IPS-NIHi11 (cell line): Measurements from ENCODE around the gene HCFC1.

Source experiments
- DNase-seq: peaks from one replicate; pipeline ENCODE4 v3.0.0; 2012; ENCODE audit warnings: mixed read lengths, low spot score

Gene HCFC1

DNA sequence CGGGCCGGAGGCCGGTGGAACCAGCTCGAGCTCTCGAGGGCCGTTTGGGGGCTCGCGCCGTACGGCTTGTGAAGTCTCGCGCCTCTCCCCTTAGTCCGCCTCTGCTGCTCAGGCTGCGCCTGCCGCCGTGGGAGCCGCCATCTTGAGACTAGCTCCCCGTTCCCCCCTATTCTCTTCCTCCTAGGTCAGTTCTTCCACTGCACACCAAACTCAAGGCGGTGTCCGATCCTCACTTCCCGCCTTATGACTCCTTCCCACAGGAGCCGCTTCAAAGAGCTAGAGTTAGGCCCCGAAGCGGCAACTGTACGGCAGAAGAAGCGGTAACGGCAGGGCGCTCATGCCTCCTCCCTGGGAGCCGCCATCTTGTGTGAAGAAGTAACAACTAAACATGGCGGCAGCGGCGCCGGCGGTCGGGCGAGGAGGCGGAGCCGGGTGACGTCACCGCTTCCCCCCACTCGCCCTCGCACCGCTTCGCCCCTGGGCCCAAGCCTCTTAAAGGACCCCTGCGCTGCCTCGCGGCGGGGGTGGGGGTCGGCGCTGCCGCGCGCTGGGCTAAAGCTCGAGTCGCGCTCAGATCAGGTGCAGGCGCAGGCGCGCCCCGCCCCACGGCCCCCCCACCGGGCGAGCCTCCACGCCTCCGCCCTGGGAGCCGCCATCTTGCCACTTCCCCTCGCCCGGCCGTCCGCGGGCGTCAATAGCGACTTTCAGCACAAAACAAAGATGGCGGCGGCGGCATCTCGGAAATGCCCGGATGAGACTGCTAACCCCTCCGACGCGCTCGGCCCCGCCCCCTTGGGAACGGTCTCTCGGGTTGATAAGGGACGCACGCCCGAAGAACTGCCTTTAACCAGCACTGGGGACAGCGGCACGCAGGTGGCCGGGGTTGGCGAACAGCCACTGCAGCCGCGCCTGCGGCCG, at the start of gene HCFC1:
TSS of gene HCFC1 (minus strand) at position 369 of the 918 bp plus-strand sequence. CDS start 978 bp downstream, outside the sequence.
- peak; percentile 58 for DNase-seq

DNA sequence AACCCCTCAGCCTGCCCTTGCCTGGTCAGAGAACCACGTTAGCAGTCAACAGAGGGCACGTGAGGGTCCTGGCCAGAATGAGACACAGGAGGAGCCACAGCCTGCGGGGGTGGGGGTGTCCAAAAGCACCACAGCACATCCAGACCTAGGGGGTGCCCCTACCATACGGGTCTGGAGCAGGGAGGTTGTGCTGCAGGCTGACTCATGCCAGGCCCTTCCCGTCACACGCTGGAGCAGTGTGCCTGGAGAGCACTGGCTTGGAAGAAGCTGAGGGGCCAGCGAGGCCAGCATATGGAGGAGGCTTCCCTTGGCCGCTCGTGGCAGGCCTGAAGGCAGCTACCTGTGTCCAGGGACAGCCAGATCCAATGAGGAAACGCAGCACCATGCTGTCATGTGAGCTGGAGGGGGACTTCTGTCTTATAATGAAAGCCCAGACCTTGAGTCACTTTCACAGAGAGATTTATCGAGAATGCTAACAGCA, 49.6 kb upstream of the HCFC1 start:
- DNase-seq = no peak

- no peak for DNase-seq
These were observed 49.0 kb upstream of the HCFC1 start for GRCh38 chrX:154020536-154021115.

GRCh38 chrX:154019633-154020528, 48.3 kb upstream of the HCFC1 start, which contains the start of gene IRAK1:
TSS of gene IRAK1 (minus strand) at chrX:154019902. CDS start at chrX:154019812, 90 bp downstream.
- DNase-seq = peak; percentile 78

DNA sequence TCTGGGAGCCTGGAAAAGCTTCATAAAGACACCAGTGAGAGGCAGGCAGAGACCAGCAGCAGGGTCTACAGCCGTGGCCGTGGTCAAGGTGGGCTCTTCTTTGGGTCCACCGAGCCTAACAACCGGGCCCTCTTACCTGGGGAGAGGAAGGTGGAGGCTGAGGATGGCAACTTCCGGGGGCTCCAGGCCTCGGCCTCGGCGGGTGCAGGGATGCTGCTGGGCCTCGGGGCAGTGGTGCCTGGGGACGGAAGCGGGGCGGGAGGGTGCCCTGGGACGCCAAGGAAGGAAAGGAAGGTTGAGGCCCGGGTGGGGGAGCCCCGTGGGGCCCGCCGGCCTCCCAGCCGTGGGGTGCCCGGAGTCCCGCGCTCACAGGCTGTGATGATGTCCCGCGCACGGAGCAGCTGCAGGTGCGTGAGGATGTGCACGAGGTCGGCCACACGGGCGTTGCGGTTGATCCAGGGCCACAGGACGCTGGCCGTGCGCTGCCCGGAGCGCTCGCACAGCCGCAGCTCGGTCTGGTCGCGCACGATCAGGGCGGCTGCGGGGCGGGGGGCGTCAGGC, 47.5 kb upstream of the HCFC1 start:
- no peak for DNase-seq

DNA sequence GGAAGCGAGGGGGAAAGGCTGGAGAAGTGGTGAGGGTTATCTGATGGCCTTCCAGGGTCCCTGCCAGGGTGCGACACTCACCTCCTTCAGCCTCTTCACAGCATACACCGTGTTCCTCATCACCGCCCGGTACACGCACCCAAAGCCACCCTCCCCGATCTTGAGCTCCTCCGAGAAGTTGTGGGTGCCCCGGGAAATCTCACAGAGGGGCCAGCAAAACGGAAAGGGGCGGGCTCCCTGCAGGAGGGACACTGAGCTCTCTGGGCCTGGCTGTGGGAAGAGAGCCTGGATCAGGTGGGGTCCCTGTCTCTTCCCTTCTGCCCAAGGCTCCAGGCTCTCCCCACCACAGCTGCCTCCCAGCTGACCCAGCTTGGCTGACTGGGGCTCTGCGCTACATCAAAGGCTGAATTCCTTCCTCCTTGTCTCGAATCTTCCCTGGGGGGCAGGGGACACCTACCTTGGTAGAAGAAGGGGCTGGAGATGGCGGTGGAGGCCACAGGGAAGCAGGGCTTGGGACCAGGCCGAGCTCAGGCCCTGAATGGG, 47.0 kb upstream of the HCFC1 start:
- DNase-seq = no peak

GRCh38 chrX:154017766-154018517, 46.3 kb upstream of the HCFC1 start:
- DNase-seq = no peak

DNA sequence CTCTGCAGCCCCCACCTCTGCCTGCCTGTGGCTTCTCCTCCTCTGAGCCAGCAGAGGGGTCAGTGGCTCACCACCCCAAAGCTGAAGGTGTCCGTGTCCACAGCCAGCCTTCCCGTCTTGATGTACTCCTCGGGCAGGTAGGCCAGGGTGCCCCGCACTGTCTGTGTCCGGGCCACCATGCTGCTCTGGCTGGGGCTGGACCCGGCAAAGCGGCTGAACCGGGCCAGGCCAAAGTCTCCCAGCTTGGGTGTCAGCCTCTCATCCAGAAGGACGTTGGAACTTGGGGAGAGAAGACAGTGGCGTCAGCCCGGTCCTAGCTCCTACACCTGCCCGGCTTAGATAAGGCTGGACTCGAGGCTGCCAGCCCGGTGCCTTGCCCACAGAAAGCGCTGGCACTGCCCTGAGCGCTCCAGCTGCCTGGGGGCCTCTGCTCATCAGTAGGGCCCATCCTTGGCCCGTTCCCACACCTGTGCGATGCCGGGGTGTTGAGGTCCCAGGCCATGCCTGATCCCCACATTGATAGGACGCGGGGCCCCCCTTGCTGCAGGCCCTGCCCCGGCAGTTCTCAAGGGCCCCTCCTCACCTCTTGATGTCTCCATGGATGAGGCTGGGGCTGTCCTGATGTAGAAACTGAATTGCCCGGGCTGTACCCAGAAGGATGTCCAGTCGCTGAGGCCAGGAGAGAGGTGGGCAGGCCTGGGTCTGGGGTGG, 44.9 kb upstream of the HCFC1 start:
- DNase-seq = no peak

GRCh38 chrX:154015581-154016264, 44.1 kb upstream of the HCFC1 start:
- DNase-seq = no peak

DNA sequence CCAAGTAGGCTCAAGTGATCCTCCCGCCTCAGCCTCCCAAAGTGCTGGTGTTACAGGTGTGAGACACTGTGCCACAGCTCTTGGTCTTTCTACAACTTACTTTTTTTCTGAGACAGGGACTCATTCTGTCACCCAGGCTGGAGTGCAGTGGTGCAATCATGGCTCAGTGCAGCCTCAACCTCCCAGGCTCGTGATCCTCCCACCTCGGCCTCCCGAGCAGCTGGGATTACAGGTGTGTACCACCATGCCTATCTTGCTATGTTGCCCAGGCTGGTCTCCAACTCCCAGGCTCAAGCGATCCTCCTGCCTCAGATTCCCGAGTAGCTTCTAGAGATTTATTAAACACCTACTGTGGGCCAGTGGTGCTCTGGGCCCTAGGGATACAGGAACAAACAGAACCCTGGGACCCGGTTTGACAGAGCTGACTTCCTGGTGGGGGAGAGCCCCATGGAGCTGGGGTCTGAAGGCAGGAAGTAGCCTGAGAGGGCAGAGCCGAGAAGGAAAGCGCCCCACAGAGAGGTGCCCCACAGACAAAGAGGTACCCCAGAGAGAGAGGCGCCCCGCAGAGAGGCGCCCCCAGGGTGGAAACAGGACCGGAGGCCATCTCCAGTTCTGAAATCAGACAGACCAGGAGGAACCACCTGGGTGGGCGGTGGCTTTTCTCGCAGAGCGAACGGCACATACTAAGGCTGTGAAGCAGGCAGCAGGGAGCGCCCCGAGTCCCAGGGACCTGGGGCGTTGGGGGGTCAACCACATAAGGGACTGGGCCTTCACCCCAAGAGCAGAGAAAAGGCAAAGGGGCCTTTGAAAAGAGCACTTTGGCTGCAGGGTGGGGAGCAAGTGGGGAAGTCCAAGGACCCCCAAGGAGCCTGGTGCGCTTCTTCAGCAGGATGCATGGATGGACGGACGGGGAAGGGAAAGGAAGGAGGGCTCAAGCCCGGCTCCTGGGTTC, 43.1 kb upstream of the HCFC1 start:
- DNase-seq = no peak

DNA sequence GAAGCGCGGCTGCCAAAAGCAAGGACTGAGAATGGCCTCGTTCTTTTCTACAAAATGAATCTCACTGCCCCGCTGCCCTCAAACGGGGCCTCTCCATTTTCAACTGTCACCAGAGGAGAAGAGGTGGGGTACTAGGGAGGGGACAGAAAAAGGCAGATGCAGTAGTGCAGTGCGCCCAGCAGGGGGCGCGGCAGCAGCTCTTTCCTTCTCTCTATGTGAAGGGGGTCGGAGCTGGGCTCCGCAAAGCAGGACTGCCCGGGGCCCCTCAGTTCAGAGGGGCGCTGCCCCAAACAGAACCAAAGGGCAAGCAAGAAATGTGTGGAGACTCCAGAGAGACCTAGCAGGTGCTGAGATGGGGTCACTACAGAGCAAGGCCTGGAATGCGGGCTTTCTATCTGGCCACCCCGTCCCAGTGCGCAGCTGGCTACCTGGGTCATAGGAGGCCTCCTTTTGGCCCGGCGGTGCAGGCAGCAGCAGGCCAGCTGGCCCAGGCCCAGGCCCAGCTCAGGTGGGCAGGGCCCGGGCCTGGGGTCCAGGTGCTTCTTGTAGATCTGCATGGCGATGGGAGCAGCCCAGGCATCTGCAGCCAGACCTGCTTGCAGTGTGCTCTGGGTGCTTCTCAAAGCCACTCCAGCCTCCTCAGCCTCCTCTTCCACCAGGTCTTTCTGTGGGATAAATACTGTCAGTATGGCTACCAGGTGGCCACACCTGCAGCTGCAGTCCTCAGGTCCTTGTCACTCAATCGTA, 42.2 kb upstream of the HCFC1 start:
- DNase-seq = peak; percentile 67

- DNase-seq = no peak
These were observed 41.4 kb upstream of the HCFC1 start for GRCh38 chrX:154013001-154013421.

DNA sequence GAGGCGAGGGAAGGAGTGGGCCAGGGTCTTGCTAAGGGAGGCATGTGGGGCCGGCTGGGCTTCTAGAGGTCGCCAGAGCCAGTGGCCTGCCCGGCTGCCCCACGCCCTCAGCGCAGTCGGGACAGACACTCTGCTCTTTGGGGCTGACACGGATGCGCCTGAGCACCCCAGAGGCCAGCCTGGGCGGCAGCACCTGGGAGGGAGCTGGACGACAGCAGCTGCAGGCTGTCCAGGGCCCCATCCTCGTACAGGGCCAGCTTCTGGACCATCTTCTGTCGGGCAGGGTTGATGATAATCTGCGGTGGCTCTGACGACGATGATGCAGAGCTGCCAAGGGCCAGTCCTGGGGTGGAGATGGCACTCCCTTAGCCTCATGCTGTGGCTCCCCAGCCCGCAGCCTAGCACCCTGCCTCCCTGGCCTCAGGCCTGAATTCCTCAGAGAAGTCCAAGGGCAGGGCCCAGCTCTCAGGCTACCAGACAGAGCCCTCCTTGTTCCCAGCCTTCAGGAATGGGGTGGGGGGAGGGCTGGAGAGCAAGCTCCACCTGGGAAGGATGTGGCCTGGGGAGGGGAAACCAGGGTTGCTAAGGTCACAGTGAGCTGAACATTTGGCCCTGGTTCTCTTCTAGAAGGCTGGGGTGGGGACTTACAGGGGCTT, 40.8 kb upstream of the HCFC1 start:
- DNase-seq = no peak

GRCh38 chrX:154011376-154012335, 40.0 kb upstream of the HCFC1 start:
- DNase-seq = no peak

DNA sequence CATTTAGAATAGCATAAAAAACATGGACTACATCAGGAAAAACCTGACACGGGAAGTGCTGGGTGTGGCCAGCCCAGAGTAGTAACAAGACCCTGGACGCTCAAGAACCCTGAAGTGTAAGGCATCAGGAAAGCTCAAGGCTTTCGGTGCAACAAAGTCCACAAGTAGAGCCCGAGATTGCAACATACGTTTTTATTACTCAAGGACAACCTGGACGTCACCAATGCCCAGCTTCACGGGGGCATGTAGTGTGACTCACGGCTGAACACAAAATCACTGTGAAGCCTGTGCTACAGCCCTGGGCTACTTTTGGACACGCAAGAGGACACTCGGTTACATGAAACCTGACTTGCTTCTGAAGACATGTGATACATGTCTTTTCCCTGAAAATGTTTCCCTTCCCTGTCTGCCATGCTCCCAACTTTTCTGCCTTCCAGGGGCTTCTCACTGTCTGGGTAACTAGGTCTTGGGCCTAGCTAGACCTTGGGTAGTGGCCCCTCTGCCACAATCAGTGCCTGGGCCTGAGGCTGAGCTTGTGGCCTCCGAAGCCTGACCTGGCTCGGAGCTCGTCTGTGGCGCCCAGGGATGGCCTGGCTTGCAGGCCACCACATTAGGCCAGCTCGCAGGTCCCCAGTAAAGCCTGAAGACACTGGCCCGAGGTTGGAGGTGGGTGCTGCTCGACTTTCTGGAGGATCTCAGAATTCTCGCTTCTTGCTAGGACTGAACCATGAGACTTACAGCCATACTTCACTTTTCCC, 38.9 kb upstream of the HCFC1 start:
- DNase-seq = no peak
